Lower lobe of right lung (tissue), 2 donors: ENCODE measurements around the gene EXOC4. TPM values are rescaled to one million over a fixed set of nuclear protein-coding genes. Genes with fewer than 3 reads are reported as not detected.
A peak's percentile ranks its signal among the peaks of the same experiment; 100 is the strongest.

Experiments used
- ATAC-seq, 2 donors: fragments of 200-7000 bp; cut with Tn5 transposase; one replicate each; pipeline ENCODE4 v1.9.1; 2020 to 2022; ENCODE audit warnings: mild to moderate bottlenecking in 2 of 2, moderate library complexity in 2 of 2
- DNase-seq: peaks from one replicate; pipeline ENCODE4 v3.0.0-alpha.2; 2020
- H3K27ac ChIP-seq: fragments of 200-600 bp; one replicate; pipeline ENCODE4 v1.8.0; 2022
- H3K27me3 ChIP-seq: fragments of 200-600 bp; one replicate; pipeline ENCODE4 v1.8.0; 2022; ENCODE audit warnings: low read depth
- H3K36me3 ChIP-seq: fragments of 200-600 bp; one replicate; pipeline ENCODE4 v1.8.0; 2022; ENCODE audit warnings: mild to moderate bottlenecking
- H3K4me1 ChIP-seq: fragments of 200-600 bp; one replicate; pipeline ENCODE4 v1.8.0; 2022
- H3K4me3 ChIP-seq: fragments of 200-600 bp; one replicate; pipeline ENCODE4 v1.8.0; 2022; ENCODE audit warnings: mild to moderate bottlenecking
- H3K9me3 ChIP-seq: fragments of 200-600 bp; one replicate; pipeline ENCODE4 v1.8.0; 2022
- CTCF ChIP-seq: fragments of 200-600 bp; IDR thresholded peaks from one replicate; pipeline ENCODE4 v1.8.0; 2022; ENCODE audit warnings: antibody characterized with exemption, mild to moderate bottlenecking
- intact Hi-C: fragments of 100-400 bp; cut with DNase I; formaldehyde crosslinking; loops from one replicate; pipeline ENCODE4 v1.11.0; 2022
- total RNA-seq: library from RNA; stranded (reverse); fragmentation: NEBNext Ultra II Directional; extraction: Animal tissue kit (Norgen Biotek cat#: 25700); gene quantifications from one replicate; pipeline ENCODE4 v1.2.1, GENCODE V29; 2021
- donor health status: DM: no; HTN: yes; CAD: no; lungs with severe emphysema.

The EXOC4 gene
- total RNA-seq, 1 donor from 2014 or later = 80.2 TPM

GRCh38 chr7:133230591-133231194, 22.2 kb upstream of the EXOC4 start:
- peak; percentile 74 for TF ChIP-seq CTCF
- H3K4me1 ChIP-seq = no peaks in the 10 kb centered on the region
- H3K27me3 ChIP-seq = no peaks in the 10 kb centered on the region
- intact Hi-C loops = no loop called here
- DNase-seq = no peak
- H3K9me3 ChIP-seq = no peaks in the 10 kb centered on the region
- no peaks in the 10 kb centered on the region for H3K36me3 ChIP-seq
- ATAC-seq = peak; percentile 52 to 54
- H3K4me3 ChIP-seq = no peak overlapping the region
- no peak overlapping the region for H3K27ac ChIP-seq

DNA sequence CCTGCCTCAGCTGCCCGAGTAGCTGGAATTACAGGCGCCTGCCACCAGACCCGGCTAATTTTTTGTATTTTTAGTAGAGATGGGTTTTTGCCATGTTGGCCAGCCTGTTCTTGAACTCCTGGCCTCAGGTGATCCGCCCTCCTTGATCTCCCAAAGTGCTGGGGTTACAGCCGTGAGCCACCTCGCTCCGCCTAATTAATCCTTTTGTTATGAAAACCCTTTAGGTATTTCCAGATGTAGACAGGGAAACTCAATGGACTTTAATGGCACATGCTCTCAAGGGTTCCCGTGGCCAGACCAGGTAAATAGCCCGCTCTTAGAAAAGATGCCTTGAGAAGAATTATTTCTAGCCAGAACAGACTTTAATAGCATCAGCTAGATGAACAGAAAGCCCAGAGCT, 19.7 kb upstream of the EXOC4 start:
- Histone ChIP-seq H3K27me3 (no peaks in the 10 kb centered on the region), H3K4me1 (no peaks in the 10 kb centered on the region), H3K9me3 (no peaks in the 10 kb centered on the region), H3K4me3 (no peak overlapping the region), H3K27ac (no peak overlapping the region), H3K36me3 (no peaks in the 10 kb centered on the region)
- no peak for ATAC-seq
- TF ChIP-seq CTCF = no peak
- intact Hi-C loops = no loop called here
- DNase-seq = no peak

DNA sequence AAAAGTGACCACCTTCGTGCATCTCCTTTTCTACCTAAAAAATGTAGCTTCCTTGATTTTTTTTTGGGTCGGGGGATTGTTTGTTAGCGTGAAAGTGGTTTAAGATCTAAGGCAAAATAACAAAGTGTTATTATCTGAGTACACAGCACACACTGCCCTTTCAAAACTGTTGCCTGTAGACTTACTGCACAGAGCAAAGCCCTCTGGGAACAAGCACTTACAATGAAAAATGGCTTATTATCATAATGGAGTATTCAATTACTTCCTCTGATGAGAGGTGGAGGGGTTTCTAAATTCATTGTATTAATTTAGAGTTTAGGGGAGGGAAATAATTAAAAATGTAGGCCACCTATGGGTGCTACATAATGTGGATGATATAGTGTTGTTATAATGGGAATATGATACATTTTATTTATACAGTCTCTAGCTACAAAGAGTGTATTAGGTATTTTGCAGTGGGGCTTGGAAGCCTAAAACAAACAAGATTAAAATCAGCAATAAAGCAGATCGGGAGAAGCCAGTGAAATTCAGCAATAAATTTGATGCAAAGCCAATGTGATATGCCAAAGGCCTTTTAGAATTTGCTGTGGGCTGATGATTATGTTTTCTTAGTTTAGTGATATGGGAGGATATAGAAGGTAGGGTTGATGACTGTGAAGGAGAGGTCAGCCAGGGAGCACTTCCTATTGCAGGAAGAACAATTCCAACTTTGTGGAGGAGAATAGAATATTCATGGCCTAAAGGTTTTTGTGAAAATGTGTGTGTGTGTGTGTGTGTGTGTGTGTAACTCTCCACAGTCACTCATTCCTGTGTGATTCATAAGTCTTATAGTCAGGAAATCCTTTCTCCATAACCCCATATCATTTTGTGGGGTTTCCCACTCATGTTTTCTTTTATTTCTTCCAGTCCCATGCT, 17.7 kb upstream of the EXOC4 start:
- H3K4me3 ChIP-seq = no peak overlapping the region
- no peak overlapping the region for H3K27ac ChIP-seq
- no peaks in the 10 kb centered on the region for H3K9me3 ChIP-seq
- DNase-seq = no peak
- H3K27me3 ChIP-seq = no peaks in the 10 kb centered on the region
- H3K4me1 ChIP-seq = no peaks in the 10 kb centered on the region
- ATAC-seq = no peak
- intact Hi-C loops = no loop called here
- no peaks in the 10 kb centered on the region for H3K36me3 ChIP-seq
- TF ChIP-seq CTCF = no peak

GRCh38 chr7:133237545-133237944, 15.3 kb upstream of the EXOC4 start:
- no peaks in the 10 kb centered on the region for H3K9me3 ChIP-seq
- no peak for ATAC-seq
- H3K4me3 ChIP-seq = no peak overlapping the region
- DNase-seq = no peak
- TF ChIP-seq CTCF = no peak
- H3K27me3 ChIP-seq = no peaks in the 10 kb centered on the region
- no peaks in the 10 kb centered on the region for H3K36me3 ChIP-seq
- H3K27ac ChIP-seq = no peak overlapping the region
- intact Hi-C loops = no loop called here
- H3K4me1 ChIP-seq = no peaks in the 10 kb centered on the region

- intact Hi-C loops = no loop called here
- ATAC-seq (no peak), DNase-seq (no peak)
- H3K27me3 ChIP-seq = no peaks in the 10 kb centered on the region
- no peak overlapping the region for H3K27ac ChIP-seq
- no peak for TF ChIP-seq CTCF
- H3K9me3 ChIP-seq = no peaks in the 10 kb centered on the region
- no peaks in the 10 kb centered on the region for H3K4me1 ChIP-seq
- H3K4me3 ChIP-seq = no peak overlapping the region
- no peaks in the 10 kb centered on the region for H3K36me3 ChIP-seq
Measured at GRCh38 chr7:133240302-133240701, 12.6 kb upstream of the EXOC4 start.
